ENCODE results near the gene NPC2. TPM values are rescaled to one million over a fixed set of nuclear protein-coding genes. Genes with fewer than 3 reads are reported as not detected.

The NPC2 gene
- total RNA-seq, 2 experiments from 2014 or later: 32.5 to 36.8 TPM

GRCh38 chr14:74438351-74438915 is 54.7 kb downstream of the NPC2 start:
- Histone ChIP-seq H3K4me1 (ENCODE audit: insufficient read depth, low read length) (no peaks in the 10 kb centered on the region), H3K27me3 (ENCODE audit: control insufficient read depth in 1 of 2, insufficient read depth in 2 of 2, low read length in 2 of 2) (peaks cover 4 to 6% of the 10 kb centered on the region in 2 experiments), H3K4me3 (ENCODE audit: low read length) (no peak overlapping the region), H3K27ac (ENCODE audit: low read depth in 1 of 2, low read length in 2 of 2) (no peak overlapping the region), H3K9me3 (ENCODE audit: control insufficient read depth in 1 of 2, insufficient read depth in 1 of 2, low read length in 2 of 2) (no peaks in the 10 kb centered on the region), H3K36me3 (ENCODE audit: insufficient read depth, low read length) (no peaks in the 10 kb centered on the region)
- H3K4me3 Mint-ChIP-seq: no peak overlapping the region
- DNase-seq (no peak), ATAC-seq (ENCODE audit: poor library complexity) (no peak)
- no peaks in the 10 kb centered on the region for H3K36me3 Mint-ChIP-seq (ENCODE audit: low read depth)
- ChIA-PET CTCF (no interaction called here), POLR2A (no interaction called here)
- intact Hi-C loops (cut with DNase I, micrococcal nuclease): no loop called here
- H3K27ac Mint-ChIP-seq: no peak overlapping the region
- H3K9me3 Mint-ChIP-seq: no peaks in the 10 kb centered on the region
- H3K27me3 Mint-ChIP-seq: peaks cover 30% of the 10 kb centered on the region
- no peaks in the 10 kb centered on the region for H3K4me1 Mint-ChIP-seq (ENCODE audit: low read depth)
- no peak for TF ChIP-seq CTCF (IDR thresholded peaks at IDR 0.05)

GRCh38 chr14:74437496-74438053 is 55.5 kb downstream of the NPC2 start:
- Histone ChIP-seq H3K27me3 (ENCODE audit: control insufficient read depth in 1 of 2, insufficient read depth in 2 of 2, low read length in 2 of 2) (peaks cover 4 to 6% of the 10 kb centered on the region in 2 experiments), H3K27ac (ENCODE audit: low read depth in 1 of 2, low read length in 2 of 2) (no peak overlapping the region), H3K4me1 (ENCODE audit: insufficient read depth, low read length) (no peaks in the 10 kb centered on the region), H3K4me3 (ENCODE audit: low read length) (no peak overlapping the region), H3K36me3 (ENCODE audit: insufficient read depth, low read length) (no peaks in the 10 kb centered on the region), H3K9me3 (ENCODE audit: control insufficient read depth in 1 of 2, insufficient read depth in 1 of 2, low read length in 2 of 2) (no peaks in the 10 kb centered on the region)
- TF ChIP-seq CTCF (IDR thresholded peaks at IDR 0.05): no peak
- ChIA-PET POLR2A (no interaction called here), CTCF (no interaction called here)
- intact Hi-C loops (cut with DNase I, micrococcal nuclease): no loop called here
- ATAC-seq (ENCODE audit: poor library complexity) (no peak), DNase-seq (no peak)
- Mint-ChIP-seq H3K27me3 (peaks cover 33% of the 10 kb centered on the region), H3K4me3 (no peak overlapping the region), H3K36me3 (ENCODE audit: low read depth) (no peaks in the 10 kb centered on the region), H3K9me3 (no peaks in the 10 kb centered on the region), H3K4me1 (ENCODE audit: low read depth) (no peaks in the 10 kb centered on the region), H3K27ac (no peak overlapping the region)

- Histone ChIP-seq H3K9me3 (ENCODE audit: control insufficient read depth in 1 of 2, insufficient read depth in 1 of 2, low read length in 2 of 2) (no peaks in the 10 kb centered on the region), H3K4me1 (ENCODE audit: insufficient read depth, low read length) (no peaks in the 10 kb centered on the region), H3K27ac (ENCODE audit: low read depth in 1 of 2, low read length in 2 of 2) (no peak overlapping the region), H3K4me3 (ENCODE audit: low read length) (no peak overlapping the region), H3K27me3 (ENCODE audit: control insufficient read depth in 1 of 2, insufficient read depth in 2 of 2, low read length in 2 of 2) (peaks cover 7 to 8% of the 10 kb centered on the region in 2 experiments), H3K36me3 (ENCODE audit: insufficient read depth, low read length) (no peaks in the 10 kb centered on the region)
- ChIA-PET POLR2A (no interaction called here), CTCF (no interaction called here)
- DNase-seq (no peak), ATAC-seq (ENCODE audit: poor library complexity) (no peak)
- H3K27ac Mint-ChIP-seq: no peak overlapping the region
- H3K9me3 Mint-ChIP-seq: no peaks in the 10 kb centered on the region
- peaks cover 52% of the 10 kb centered on the region for H3K27me3 Mint-ChIP-seq
- H3K4me1 Mint-ChIP-seq (ENCODE audit: low read depth): no peaks in the 10 kb centered on the region
- H3K36me3 Mint-ChIP-seq (ENCODE audit: low read depth): no peaks in the 10 kb centered on the region
- no peak overlapping the region for H3K4me3 Mint-ChIP-seq
- TF ChIP-seq CTCF (IDR thresholded peaks at IDR 0.05): no peak
- intact Hi-C loops (cut with DNase I, micrococcal nuclease): no loop called here
These were observed 58.8 kb downstream of the NPC2 start for GRCh38 chr14:74434294-74434693.

Data from CD4-positive, alpha-beta T cell (primary cell).